CD4-positive, alpha-beta T cell treated with Interleukin-17A for 1 hour (primary cell): Measurements from ENCODE around the gene WDR7.

Experiments used
- DNase-seq: peaks from one replicate; pipeline ENCODE4 v3.0.0-alpha.2; 2020

WDR7 gene

GRCh38 chr18:56815926-56816325 is 164.8 kb downstream of the WDR7 start:
- DNase-seq: no peak

GRCh38 chr18:56823986-56824565 is 172.9 kb downstream of the WDR7 start:
- no peak for DNase-seq

GRCh38 chr18:56825321-56825720 is 174.2 kb downstream of the WDR7 start:
- DNase-seq: no peak

- DNase-seq: no peak
Observed at GRCh38 chr18:56825878-56826277, 174.7 kb downstream of the WDR7 start.

GRCh38 chr18:56831988-56832387 is 180.8 kb downstream of the WDR7 start:
- DNase-seq: no peak

GRCh38 chr18:56835331-56835730 is 184.2 kb downstream of the WDR7 start:
- no peak for DNase-seq

- DNase-seq: no peak
Observed at GRCh38 chr18:56836173-56836572, 185.0 kb downstream of the WDR7 start.

GRCh38 chr18:56841836-56842235 is 190.7 kb downstream of the WDR7 start:
- DNase-seq: no peak

GRCh38 chr18:56843241-56843640 is 192.1 kb downstream of the WDR7 start:
- no peak for DNase-seq

GRCh38 chr18:56844556-56844955 is 193.4 kb downstream of the WDR7 start:
- DNase-seq: no peak

GRCh38 chr18:56851774-56852173 is 200.6 kb downstream of the WDR7 start:
- DNase-seq: no peak

GRCh38 chr18:56853961-56854360 is 202.8 kb downstream of the WDR7 start:
- DNase-seq: no peak

GRCh38 chr18:56861244-56861643 is 210.1 kb downstream of the WDR7 start:
- no peak for DNase-seq

GRCh38 chr18:56869189-56869777 is 218.1 kb downstream of the WDR7 start:
- peak; percentile 40 for DNase-seq

GRCh38 chr18:56870982-56871381 is 219.8 kb downstream of the WDR7 start:
- no peak for DNase-seq

GRCh38 chr18:56872140-56872539 is 221.0 kb downstream of the WDR7 start:
- no peak for DNase-seq

GRCh38 chr18:56873441-56874140 is 222.4 kb downstream of the WDR7 start:
- no peak for DNase-seq

- no peak for DNase-seq
Observed at GRCh38 chr18:56878711-56879110, 227.6 kb downstream of the WDR7 start.

GRCh38 chr18:56884511-56884910 is 233.4 kb downstream of the WDR7 start:
- no peak for DNase-seq

- DNase-seq: no peak
Observed at GRCh38 chr18:56888978-56889377, 237.8 kb downstream of the WDR7 start.

GRCh38 chr18:56889621-56890020 is 238.5 kb downstream of the WDR7 start:
- no peak for DNase-seq

GRCh38 chr18:56890632-56891031 is 239.5 kb downstream of the WDR7 start:
- DNase-seq: no peak

- DNase-seq: no peak
Observed at GRCh38 chr18:56891116-56891515, 240.0 kb downstream of the WDR7 start.

- DNase-seq: no peak
Observed at GRCh38 chr18:56891870-56892269, 240.7 kb downstream of the WDR7 start.

GRCh38 chr18:56897122-56897521 is 246.0 kb downstream of the WDR7 start:
- DNase-seq: no peak
